Neutrophil (primary cell): ENCODE measurements around the gene ABR.
A peak's percentile ranks its signal among the peaks of the same experiment; 100 is the strongest.

Source experiments
- H3K27ac ChIP-seq: fragments of 200-600 bp; sonication (generic); 2 replicates; pipeline ENCODE4 v1.5.1; 2016; ENCODE audit warnings: mild to moderate bottlenecking, moderate library complexity
- H3K27me3 ChIP-seq: fragments of 200-600 bp; sonication (generic); 2 replicates; pipeline ENCODE4 v1.6.0; 2016; ENCODE audit warnings: mild to moderate bottlenecking
- H3K36me3 ChIP-seq: fragments of 200-600 bp; sonication (generic); 2 replicates; pipeline ENCODE4 v1.5.1; 2017
- H3K4me1 ChIP-seq, 2 experiments: fragments of 200-600 bp in 1 of 2; sonication (generic) in 1 of 2; 1 replicate in 1 of 2; 2 replicates in 1 of 2; pipeline versions ENCODE4 v1.5.1 to v1.6.1; 2013 to 2016; ENCODE audit warnings: low read depth in 1 of 2, low read length in 1 of 2, mild to moderate bottlenecking in 1 of 2, moderate library complexity in 1 of 2; ENCODE audit not compliant: control insufficient read depth in 1 of 2, insufficient read depth in 1 of 2
- H3K4me3 ChIP-seq, 2 experiments: fragments of 200-600 bp in 1 of 2; sonication (generic) in 1 of 2; 1 replicate in 1 of 2; 2 replicates in 1 of 2; pipeline ENCODE4 v1.5.1; 2013 to 2016; ENCODE audit warnings: low read depth in 1 of 2, low read length in 1 of 2, mild to moderate bottlenecking in 1 of 2, moderate library complexity in 1 of 2
- H3K9me3 ChIP-seq: fragments of 200-600 bp; sonication (generic); 2 replicates; pipeline ENCODE4 v1.5.1; 2016
- TF ChIP-seq, protein P1 (sequence below): fragments of 200-600 bp; sonication (generic); IDR thresholded peaks from 2 replicates; pipeline ENCODE4 v1.5.1; 2016; ENCODE audit warnings: antibody characterized with exemption

The ABR gene

DNA sequence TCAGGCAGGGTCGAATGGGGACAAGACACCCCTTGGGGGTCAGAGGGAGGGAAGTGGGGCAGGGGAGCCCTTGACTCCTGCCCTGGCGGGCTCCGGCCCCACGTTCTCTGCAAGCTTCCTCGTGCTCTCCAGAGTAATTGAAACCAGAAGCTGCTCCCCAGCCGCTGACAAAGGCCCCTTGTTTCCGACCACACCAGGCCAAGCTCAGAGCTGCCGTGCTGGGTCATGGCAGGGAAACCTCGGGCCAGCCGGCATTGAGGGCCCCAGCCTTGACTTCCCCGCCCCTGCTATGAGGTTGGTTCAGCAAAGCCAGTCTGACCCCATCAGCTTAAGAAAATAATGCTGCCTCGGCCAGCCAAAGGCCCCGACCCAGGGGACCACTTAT is 139.6 kb downstream of the ABR start:
- H3K36me3 ChIP-seq = peaks cover 64% of the 10 kb centered on the region

DNA sequence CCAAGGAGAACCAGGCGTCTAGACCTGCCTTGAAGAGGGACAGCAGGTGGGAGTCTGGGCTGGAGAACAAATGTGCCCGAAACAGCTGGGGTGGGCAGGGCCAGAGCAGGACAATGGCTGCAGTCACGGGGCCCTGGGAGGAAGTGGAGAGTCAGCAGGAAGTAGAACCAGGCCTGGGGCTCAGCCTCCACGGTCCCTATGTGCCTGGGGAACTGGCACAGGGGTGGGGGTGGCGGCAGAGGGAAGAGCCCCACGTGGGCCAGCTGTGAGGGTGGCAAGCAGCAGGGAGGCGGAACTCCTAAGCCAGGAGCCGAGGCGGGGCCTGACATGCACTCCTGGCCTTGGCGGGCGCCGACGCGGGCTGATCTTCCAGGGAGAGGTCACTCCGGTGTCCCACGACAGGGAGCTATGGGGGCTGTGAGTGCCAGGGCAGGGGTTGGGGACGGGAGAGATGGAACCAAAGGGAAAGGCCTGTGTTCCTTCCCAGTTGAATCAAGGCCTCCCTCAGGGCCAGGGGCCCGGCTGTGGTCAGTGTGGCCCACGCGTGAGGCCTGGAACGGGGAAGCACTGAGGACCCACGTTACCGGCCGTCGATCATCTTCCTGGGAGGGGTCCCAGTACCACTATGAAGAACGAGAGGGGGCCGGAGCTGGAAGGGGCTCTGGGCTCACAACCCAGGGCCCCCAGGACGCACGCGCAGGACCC is 140.1 kb downstream of the ABR start:
- H3K9me3 ChIP-seq = no peaks in the 10 kb centered on the region
- TF ChIP-seq, protein P1, sequence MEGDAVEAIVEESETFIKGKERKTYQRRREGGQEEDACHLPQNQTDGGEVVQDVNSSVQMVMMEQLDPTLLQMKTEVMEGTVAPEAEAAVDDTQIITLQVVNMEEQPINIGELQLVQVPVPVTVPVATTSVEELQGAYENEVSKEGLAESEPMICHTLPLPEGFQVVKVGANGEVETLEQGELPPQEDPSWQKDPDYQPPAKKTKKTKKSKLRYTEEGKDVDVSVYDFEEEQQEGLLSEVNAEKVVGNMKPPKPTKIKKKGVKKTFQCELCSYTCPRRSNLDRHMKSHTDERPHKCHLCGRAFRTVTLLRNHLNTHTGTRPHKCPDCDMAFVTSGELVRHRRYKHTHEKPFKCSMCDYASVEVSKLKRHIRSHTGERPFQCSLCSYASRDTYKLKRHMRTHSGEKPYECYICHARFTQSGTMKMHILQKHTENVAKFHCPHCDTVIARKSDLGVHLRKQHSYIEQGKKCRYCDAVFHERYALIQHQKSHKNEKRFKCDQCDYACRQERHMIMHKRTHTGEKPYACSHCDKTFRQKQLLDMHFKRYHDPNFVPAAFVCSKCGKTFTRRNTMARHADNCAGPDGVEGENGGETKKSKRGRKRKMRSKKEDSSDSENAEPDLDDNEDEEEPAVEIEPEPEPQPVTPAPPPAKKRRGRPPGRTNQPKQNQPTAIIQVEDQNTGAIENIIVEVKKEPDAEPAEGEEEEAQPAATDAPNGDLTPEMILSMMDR = no peak
- H3K27ac ChIP-seq = peak overlapping the region; percentile 68
- H3K4me1 ChIP-seq = peaks cover 17 to 18% of the 10 kb centered on the region in 2 experiments
- peaks cover 64% of the 10 kb centered on the region for H3K36me3 ChIP-seq
- no peak overlapping the region for H3K4me3 ChIP-seq
- no peaks in the 10 kb centered on the region for H3K27me3 ChIP-seq

More for the DNA sequence above, 139.6 kb downstream of the ABR start:
- peak overlapping the region; percentile 68 for H3K27ac ChIP-seq
- no peak overlapping the region for H3K4me3 ChIP-seq
- H3K4me1 ChIP-seq = peaks cover 17 to 18% of the 10 kb centered on the region in 2 experiments
- TF ChIP-seq, protein P1 = no peak
- no peaks in the 10 kb centered on the region for H3K27me3 ChIP-seq
- no peaks in the 10 kb centered on the region for H3K9me3 ChIP-seq

DNA sequence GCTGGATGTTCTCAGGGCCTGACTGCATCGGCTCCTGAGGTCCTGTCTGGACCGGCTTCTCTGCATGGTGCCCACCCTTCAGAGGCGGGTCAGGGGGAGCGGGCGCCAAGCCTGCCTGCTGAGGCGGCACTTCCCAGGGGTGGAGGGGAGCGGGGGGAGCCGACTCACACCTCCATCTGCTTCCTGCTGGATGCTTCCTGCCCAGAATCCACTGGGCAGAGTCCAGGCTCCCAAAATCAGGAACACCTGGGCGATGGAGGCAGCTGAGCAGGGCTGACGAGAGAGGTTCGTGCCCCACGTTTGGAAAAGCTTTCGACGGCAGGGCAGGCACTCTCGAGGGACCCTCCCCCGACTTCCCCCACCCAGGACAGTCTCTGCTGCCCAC is 140.7 kb downstream of the ABR start:
- Histone ChIP-seq H3K36me3 (peaks cover 66% of the 10 kb centered on the region), H3K27ac (peak overlapping the region; percentile 68), H3K4me3 (no peak overlapping the region), H3K9me3 (no peaks in the 10 kb centered on the region), H3K27me3 (no peaks in the 10 kb centered on the region), H3K4me1 (peaks cover 17 to 18% of the 10 kb centered on the region in 2 experiments)
- TF ChIP-seq, protein P1 = no peak

DNA sequence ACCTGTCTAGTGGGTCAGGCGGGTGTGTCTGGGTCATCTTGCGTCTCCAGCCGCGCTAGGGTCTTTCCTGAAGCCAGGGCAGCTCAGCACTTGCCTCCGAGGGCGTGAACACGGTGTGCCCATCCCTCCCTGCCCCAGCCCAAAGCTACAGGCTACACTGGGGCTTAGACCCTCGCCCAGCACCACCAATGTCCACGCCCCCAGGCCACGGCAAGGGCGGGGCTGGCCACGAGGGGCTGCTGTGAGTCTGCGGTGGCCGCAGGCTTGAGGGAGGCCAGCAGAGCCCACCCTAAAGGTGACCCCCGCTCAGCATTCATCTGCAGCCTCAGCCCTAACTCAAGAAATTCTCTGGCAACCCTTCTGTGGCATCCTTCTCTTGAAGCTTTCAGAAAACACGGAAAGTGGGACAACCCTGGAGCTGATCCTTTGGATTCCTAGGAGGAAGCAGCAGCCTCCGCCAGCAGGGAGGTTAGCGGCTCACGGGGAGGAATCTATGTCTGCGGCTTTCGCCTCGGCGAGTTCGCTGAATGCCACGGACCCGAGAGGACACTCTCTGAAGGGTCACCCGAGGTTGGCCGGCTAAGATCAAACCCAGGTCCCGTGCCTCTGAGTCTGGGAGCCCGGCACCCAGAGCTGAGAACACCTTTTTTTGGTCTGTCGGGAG is 141.2 kb downstream of the ABR start:
- peaks cover 17 to 21% of the 10 kb centered on the region in 2 experiments for H3K4me1 ChIP-seq
- H3K36me3 ChIP-seq = peaks cover 63% of the 10 kb centered on the region
- peak overlapping the region; percentile 68 for H3K27ac ChIP-seq

DNA sequence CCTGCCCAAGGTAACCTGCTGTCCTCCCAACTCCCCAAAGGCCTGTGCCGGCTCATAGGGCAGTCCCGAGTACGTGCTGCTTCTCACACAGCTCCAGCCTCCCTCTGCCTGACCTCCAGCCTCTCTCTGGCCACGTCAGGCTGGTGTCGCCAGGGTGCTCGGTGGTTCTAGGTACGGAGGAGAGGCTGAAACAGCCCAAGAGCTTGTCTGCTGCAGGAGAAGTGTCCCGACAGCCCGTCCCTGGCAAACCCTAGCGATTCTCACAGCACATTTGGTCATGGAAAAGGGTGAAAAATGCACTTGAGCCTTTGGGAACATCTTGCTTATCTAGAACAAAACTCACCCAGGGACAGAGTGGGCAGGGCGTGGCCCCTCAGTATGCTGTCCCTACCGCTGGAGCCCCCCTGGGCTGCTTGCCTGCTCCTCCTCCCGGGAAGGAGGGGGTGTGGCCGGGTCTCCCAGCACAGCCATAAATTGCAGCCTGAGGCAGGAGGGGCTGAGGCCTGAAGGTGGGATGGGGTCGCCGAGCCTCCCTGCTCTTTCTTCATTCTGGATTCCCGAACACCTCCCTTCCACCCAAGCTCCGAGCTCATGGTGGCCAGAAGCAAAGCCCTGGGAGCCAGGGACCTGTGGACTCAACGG is 142.4 kb downstream of the ABR start:
- Histone ChIP-seq H3K27ac (no peak overlapping the region), H3K36me3 (peaks cover 64% of the 10 kb centered on the region), H3K27me3 (no peaks in the 10 kb centered on the region), H3K4me3 (no peak overlapping the region), H3K9me3 (no peaks in the 10 kb centered on the region), H3K4me1 (peaks cover 17 to 21% of the 10 kb centered on the region in 2 experiments)
- TF ChIP-seq, protein P1 = no peak

More for the DNA sequence above, 141.2 kb downstream of the ABR start:
- no peaks in the 10 kb centered on the region for H3K9me3 ChIP-seq
- H3K4me3 ChIP-seq = no peak overlapping the region
- TF ChIP-seq, protein P1 = no peak
- H3K27me3 ChIP-seq = no peaks in the 10 kb centered on the region
